GM18499 (cell line): Measurements from ENCODE around the gene ZNF423.

Experiments
- ATAC-seq: cut with Tn5 transposase; IDR thresholded peaks from one replicate; pipeline ENCODE4 v1.9.1; 2021; ENCODE audit warnings: moderate number of reproducible peaks; ENCODE audit not compliant: insufficient read depth, unreplicated experiment

ZNF423 gene

GRCh38 chr16:49653577-49653976 is 202.3 kb downstream of the ZNF423 start:
- ATAC-seq = no peak

DNA sequence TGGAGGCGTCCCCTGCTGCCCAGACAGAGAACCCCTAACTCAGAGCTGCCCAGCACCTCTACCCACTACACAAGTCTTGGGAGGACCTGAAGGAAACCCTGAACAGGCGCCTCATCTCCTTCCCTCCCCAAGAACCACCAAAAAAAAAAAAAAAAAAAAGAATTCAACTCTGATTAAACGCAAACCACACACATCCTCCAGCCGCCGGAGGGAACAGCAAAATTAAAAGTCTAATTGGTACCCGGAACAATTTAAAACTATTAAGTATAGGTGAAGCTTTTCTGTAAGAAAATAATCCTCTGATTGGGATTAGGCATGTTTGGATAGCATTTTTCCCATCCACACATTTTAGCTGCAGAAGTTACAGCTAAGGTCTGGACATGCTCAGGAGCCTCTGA is 202.7 kb downstream of the ZNF423 start:
- ATAC-seq = no peak

GRCh38 chr16:49652456-49653172 is 203.3 kb downstream of the ZNF423 start:
- no peak for ATAC-seq

- ATAC-seq = no peak
Measured at GRCh38 chr16:49651996-49652395, 203.9 kb downstream of the ZNF423 start.

GRCh38 chr16:49651226-49651625 is 204.7 kb downstream of the ZNF423 start:
- no peak for ATAC-seq

DNA sequence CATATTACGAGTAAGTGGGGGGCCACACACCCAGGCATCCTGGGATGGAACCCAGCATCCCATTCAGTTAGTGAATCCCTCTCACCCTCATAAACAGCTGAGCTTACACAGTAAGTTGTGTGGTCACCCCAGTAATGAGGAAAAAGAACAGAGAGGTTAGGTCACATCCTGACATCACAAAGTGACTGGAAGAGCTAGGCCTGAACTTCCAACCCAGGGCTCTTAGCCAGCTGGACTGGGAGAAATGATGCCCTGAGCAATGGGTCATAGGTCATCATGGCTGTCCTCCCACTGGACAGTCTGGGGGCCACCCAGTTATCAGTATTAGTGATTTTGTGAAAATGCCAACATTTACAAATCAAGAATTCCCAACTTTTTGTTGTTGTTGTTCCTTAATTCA is 205.3 kb downstream of the ZNF423 start:
- ATAC-seq = no peak

DNA sequence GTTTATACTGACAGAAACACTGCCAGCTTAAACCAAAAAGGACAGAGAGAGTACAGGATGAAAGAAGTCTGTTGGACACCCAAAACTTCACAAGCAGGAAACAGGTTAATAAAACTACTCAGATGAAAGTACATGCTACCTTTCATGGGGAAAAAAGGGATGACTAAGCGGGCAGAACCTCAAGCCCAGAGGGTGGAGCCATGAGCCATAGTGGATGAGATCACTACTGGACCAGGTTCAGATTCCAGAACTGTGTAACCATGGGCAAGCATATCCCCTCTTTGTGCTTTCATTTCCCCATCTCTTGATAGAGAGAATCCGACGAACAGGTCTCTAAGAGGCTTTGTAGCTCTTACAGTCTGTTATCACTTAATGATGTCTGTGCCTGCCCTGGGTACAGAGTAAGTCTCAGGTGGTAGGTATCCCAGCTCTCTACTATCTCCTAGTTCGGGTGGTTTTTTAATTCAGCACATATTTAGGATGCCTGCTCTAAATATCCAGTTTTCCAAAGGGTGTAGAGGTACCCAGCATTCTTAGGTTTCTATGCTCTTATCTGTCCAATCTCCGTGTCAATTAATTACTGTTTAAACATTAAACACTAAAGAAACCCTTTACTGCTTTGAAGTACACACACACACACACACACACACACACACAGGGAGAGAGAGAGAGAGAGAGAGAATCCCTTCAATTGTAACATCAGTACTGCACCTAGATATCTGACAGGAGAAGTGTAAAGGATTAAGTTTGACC is 206.7 kb downstream of the ZNF423 start:
- ATAC-seq = no peak

DNA sequence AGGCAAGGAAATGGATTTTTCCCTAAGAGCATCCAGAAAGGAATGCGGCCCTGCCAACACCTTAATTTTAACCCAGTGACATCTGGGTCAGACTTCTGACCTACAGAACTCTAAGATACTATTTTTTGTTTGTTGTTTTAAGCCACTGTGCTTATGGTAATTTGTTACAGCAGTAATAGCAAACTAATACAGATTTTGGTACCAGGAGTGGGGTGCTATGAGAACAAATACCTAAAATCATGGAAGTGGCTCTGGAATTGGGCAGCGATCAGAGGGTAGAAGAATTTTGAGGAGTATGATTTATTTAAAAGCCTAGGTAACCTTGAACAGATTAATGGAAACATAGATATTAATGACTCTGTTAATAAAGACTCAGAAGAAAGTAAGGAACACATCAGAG is 208.2 kb downstream of the ZNF423 start:
- no peak for ATAC-seq

- ATAC-seq = no peak
Measured at GRCh38 chr16:49645263-49645662, 210.6 kb downstream of the ZNF423 start.

DNA sequence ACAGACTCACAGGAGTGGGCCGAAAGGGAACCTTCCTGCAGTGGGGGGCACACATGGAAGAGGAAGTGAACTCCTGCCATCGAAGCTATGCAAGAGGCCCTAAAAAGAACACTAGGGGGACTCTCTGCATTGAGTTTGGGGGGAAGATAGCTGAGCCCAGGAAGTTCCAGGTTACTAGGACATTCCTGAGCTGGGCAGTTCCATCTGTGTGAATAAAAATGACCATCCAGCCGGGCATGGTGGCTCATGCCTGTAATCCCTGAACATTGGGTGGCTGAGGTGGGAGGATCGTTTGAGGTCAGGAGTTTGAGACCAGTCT is 211.8 kb downstream of the ZNF423 start:
- ATAC-seq = no peak

DNA sequence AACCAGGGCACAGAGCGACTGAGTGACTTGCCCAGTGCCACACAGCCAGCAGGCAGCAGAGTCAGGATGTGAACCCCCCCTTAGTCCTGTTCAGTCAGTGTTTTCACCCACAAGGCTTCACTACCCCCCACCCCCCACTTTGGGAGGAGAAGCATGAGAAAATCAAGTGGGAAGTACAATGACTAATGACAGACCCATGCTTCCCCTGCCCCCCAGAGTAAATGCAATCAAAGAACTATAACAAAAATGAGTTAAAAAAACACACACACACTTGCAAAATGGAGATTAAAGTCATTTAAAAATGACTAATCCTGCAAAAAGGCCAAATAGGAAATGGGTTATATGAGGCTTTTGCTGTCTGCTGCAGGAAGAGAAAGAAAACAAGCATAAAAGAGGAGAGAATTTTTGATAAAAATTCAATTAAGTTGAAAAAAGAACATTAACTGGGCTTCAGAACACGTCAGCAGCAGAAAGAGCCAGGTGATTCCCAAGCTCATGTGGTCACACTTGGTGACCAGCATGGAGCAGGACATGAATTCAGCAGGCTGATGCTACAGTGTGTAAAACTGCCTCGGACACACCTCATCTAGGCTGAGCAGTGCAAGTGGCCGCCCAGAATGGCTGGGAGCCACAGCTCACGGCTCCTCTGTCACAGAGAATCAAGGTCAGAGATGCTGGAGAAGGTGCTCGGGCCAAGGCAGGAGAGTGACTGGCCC is 212.3 kb downstream of the ZNF423 start:
- ATAC-seq = no peak

DNA sequence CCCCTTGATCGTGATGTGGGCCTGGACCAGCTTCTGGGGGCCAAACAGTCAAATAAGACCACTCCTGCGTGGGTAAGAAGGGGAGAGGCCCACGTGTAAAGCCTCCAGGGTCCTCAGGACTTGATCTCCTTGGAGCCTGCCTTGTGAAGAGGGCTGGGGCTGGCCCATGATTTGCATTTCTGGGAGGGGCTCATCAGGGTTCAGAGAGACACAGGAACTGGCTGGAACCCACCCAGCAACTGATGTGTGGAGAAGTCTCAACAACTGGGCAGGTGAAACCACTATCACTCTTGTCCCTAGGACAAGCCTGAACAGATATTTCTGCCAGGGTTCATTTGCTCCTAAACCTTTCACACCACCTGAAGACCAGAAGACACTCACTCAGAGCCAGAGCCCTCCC is 214.7 kb downstream of the ZNF423 start:
- ATAC-seq = no peak

DNA sequence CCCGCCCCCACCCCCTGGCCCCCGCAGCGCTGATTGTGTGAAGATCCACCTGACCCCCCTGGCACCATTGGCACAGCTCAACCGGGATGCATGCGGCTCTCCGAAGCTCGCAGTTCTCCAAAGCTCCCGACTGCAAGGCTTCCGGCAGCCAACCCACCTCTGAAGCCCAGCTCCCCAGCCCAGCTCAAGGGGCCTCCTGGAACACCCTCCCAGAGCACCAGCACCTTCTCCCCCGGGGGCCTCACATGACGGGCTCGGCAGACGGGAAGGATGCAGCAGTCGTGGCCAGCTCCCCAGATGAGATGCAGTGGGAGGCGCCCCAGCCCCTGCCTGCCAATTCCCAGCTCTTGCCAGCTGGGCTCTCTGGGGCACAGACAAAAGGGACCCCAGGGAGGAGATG is 215.3 kb downstream of the ZNF423 start:
- no peak for ATAC-seq

GRCh38 chr16:49639739-49640431 is 216.0 kb downstream of the ZNF423 start:
- ATAC-seq = no peak

- ATAC-seq = no peak
Measured at GRCh38 chr16:49638673-49639610, 217.0 kb downstream of the ZNF423 start.

GRCh38 chr16:49637933-49638672 is 217.8 kb downstream of the ZNF423 start:
- ATAC-seq = no peak

DNA sequence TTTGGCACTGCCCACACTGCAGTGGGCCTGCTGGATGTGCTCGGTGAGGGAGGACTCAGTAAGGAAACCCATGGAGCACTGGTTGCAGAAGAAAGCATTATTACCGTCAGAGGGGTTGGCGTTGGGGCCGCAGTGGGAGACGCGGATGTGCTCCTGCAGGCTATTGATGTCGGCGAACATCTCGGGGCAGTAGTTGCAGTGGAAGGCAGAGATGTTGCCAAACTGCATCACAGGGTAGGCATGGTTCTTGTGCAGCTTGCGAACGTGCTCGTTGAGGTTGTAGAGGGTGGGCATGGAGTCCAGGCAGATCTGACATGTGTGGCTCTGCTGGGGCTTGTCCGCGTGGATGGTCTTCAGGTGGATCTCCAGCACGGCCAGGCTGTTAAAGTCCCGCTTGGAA is 218.4 kb downstream of the ZNF423 start:
- no peak for ATAC-seq

- no peak for ATAC-seq
Measured at GRCh38 chr16:49636608-49637007, 219.3 kb downstream of the ZNF423 start.
